IgD-negative memory B cell (primary cell): ENCODE data around the gene MYO16. TPM values are rescaled to one million over a fixed set of nuclear protein-coding genes. Genes with fewer than 3 reads are reported as not detected.

Experiments
- H3K27ac Mint-ChIP-seq, 3 donors: one replicate each; pipeline ENCODE4 v1.8.0; 2020 to 2022; ENCODE audit warnings: mild to moderate bottlenecking in 3 of 3, mixed read lengths in 3 of 3, moderate library complexity in 1 of 3
- H3K27me3 Mint-ChIP-seq: one replicate; pipeline ENCODE4 v1.8.0; 2021; ENCODE audit warnings: mixed read lengths
- H3K36me3 Mint-ChIP-seq: one replicate; pipeline ENCODE4 v1.8.0; 2020; ENCODE audit warnings: mild to moderate bottlenecking, mixed read lengths
- H3K4me1 Mint-ChIP-seq, 3 donors: one replicate each; pipeline ENCODE4 v1.8.0; 2020 to 2022; ENCODE audit warnings: mixed read lengths in 3 of 3, mild to moderate bottlenecking in 1 of 3
- H3K4me3 Mint-ChIP-seq, 4 donors: one replicate each; pipeline ENCODE4 v1.8.0; 2020 to 2022; ENCODE audit warnings: mild to moderate bottlenecking in 4 of 4, mixed read lengths in 4 of 4, moderate library complexity in 3 of 4
- H3K9me3 Mint-ChIP-seq, 3 donors: one replicate each; pipeline ENCODE4 v1.8.0; 2020 to 2021; ENCODE audit warnings: mixed read lengths in 3 of 3, mild to moderate bottlenecking in 1 of 3
- polyA plus RNA-seq: library from polyadenylated mRNA; unstranded; fragments of 300-500 nt; fragmentation: Illumina TruSeq; gene quantifications from one replicate; pipeline ENCODE4 v1.2.3, GENCODE V29; 2021

MYO16 gene
- polyA plus RNA-seq, 1 donor from 2014 or later = not detected

- H3K27me3 Mint-ChIP-seq = no peaks in the 10 kb centered on the region
Measured at GRCh38 chr13:109128121-109128520, 498.7 kb downstream of the MYO16 start.

GRCh38 chr13:109130093-109130835 is 500.9 kb downstream of the MYO16 start:
- Mint-ChIP-seq H3K36me3 (peaks cover 1% of the 10 kb centered on the region), H3K27ac (peak overlapping the region in 1 of 3 donors; percentile 63), H3K27me3 (no peaks in the 10 kb centered on the region), H3K4me3 (no peak overlapping the region), H3K9me3 (peaks cover 0 to 2% (median 0%) of the 10 kb centered on the region in 3 donors), H3K4me1 (peaks cover 10 to 16% (median 14%) of the 10 kb centered on the region in 3 donors)

More at GRCh38 chr13:109128121-109128520, 498.7 kb downstream of the MYO16 start:
- Mint-ChIP-seq H3K4me3 (no peak overlapping the region), H3K9me3 (peaks cover 0 to 2% (median 0%) of the 10 kb centered on the region in 3 donors), H3K27ac (no peak overlapping the region), H3K4me1 (peaks cover 10 to 14% (median 13%) of the 10 kb centered on the region in 3 donors), H3K36me3 (peaks cover 1% of the 10 kb centered on the region)

GRCh38 chr13:109131698-109132257 is 502.4 kb downstream of the MYO16 start:
- Mint-ChIP-seq H3K4me3 (peak overlapping the region in 1 of 4 donors; percentile 78), H3K4me1 (peaks cover 10 to 16% (median 14%) of the 10 kb centered on the region in 3 donors), H3K27ac (no peak overlapping the region), H3K27me3 (peaks cover 3% of the 10 kb centered on the region), H3K9me3 (peaks cover 0 to 2% (median 0%) of the 10 kb centered on the region in 3 donors), H3K36me3 (no peaks in the 10 kb centered on the region)

GRCh38 chr13:109135018-109135417 is 505.6 kb downstream of the MYO16 start:
- H3K9me3 Mint-ChIP-seq = peaks cover 0 to 5% (median 2%) of the 10 kb centered on the region in 3 donors
- H3K36me3 Mint-ChIP-seq = no peaks in the 10 kb centered on the region
- H3K27ac Mint-ChIP-seq = no peak overlapping the region
- peaks cover 7% of the 10 kb centered on the region for H3K27me3 Mint-ChIP-seq
- H3K4me1 Mint-ChIP-seq = peaks cover 10 to 16% (median 14%) of the 10 kb centered on the region in 3 donors
- no peak overlapping the region for H3K4me3 Mint-ChIP-seq

GRCh38 chr13:109136873-109137272 is 507.5 kb downstream of the MYO16 start:
- no peak overlapping the region for H3K4me3 Mint-ChIP-seq
- H3K36me3 Mint-ChIP-seq = no peaks in the 10 kb centered on the region
- no peak overlapping the region for H3K27ac Mint-ChIP-seq
- peaks cover 4 to 6% (median 5%) of the 10 kb centered on the region in 3 donors for H3K4me1 Mint-ChIP-seq
- H3K9me3 Mint-ChIP-seq = peaks cover 0 to 5% (median 2%) of the 10 kb centered on the region in 3 donors
- peaks cover 14% of the 10 kb centered on the region for H3K27me3 Mint-ChIP-seq

- peak overlapping the region in 1 of 3 donors; percentile 67 for H3K27ac Mint-ChIP-seq
- peaks cover 25% of the 10 kb centered on the region for H3K27me3 Mint-ChIP-seq
- H3K4me3 Mint-ChIP-seq = no peak overlapping the region
- peaks cover 0 to 2% (median 0%) of the 10 kb centered on the region in 3 donors for H3K4me1 Mint-ChIP-seq
- peaks cover 0 to 5% (median 0%) of the 10 kb centered on the region in 3 donors for H3K9me3 Mint-ChIP-seq
- no peaks in the 10 kb centered on the region for H3K36me3 Mint-ChIP-seq
Measured at GRCh38 chr13:109139346-109139745, 509.9 kb downstream of the MYO16 start.

- H3K36me3 Mint-ChIP-seq = no peaks in the 10 kb centered on the region
- H3K4me3 Mint-ChIP-seq = no peak overlapping the region
- H3K9me3 Mint-ChIP-seq = peaks cover 0 to 5% (median 0%) of the 10 kb centered on the region in 3 donors
- H3K27me3 Mint-ChIP-seq = peaks cover 25% of the 10 kb centered on the region
- H3K4me1 Mint-ChIP-seq = peaks cover 0 to 2% (median 0%) of the 10 kb centered on the region in 3 donors
- no peak overlapping the region for H3K27ac Mint-ChIP-seq
Measured at GRCh38 chr13:109140054-109140453, 510.6 kb downstream of the MYO16 start.

- H3K27me3 Mint-ChIP-seq = peaks cover 28% of the 10 kb centered on the region
- no peak overlapping the region for H3K27ac Mint-ChIP-seq
- H3K36me3 Mint-ChIP-seq = no peaks in the 10 kb centered on the region
Measured at GRCh38 chr13:109140479-109141349, 511.3 kb downstream of the MYO16 start.

GRCh38 chr13:109141706-109142105 is 512.3 kb downstream of the MYO16 start:
- Mint-ChIP-seq H3K27ac (no peak overlapping the region), H3K4me1 (peaks cover 0 to 2% (median 0%) of the 10 kb centered on the region in 3 donors), H3K9me3 (peaks cover 0 to 5% (median 0%) of the 10 kb centered on the region in 3 donors), H3K27me3 (peaks cover 24% of the 10 kb centered on the region), H3K36me3 (no peaks in the 10 kb centered on the region), H3K4me3 (no peak overlapping the region)

More at GRCh38 chr13:109140479-109141349, 511.3 kb downstream of the MYO16 start:
- peaks cover 0 to 5% (median 0%) of the 10 kb centered on the region in 3 donors for H3K9me3 Mint-ChIP-seq
- H3K4me3 Mint-ChIP-seq = peak overlapping the region in 1 of 4 donors; percentile 3
- H3K4me1 Mint-ChIP-seq = peaks cover 0 to 2% (median 0%) of the 10 kb centered on the region in 3 donors

GRCh38 chr13:109144693-109145437 is 515.5 kb downstream of the MYO16 start:
- H3K4me3 Mint-ChIP-seq = no peak overlapping the region
- no peak overlapping the region for H3K27ac Mint-ChIP-seq
- H3K27me3 Mint-ChIP-seq = peaks cover 26% of the 10 kb centered on the region
- no peaks in the 10 kb centered on the region for H3K9me3 Mint-ChIP-seq
- H3K4me1 Mint-ChIP-seq = peaks cover 0 to 2% (median 0%) of the 10 kb centered on the region in 3 donors
- no peaks in the 10 kb centered on the region for H3K36me3 Mint-ChIP-seq

- H3K27me3 Mint-ChIP-seq = peaks cover 26% of the 10 kb centered on the region
- no peaks in the 10 kb centered on the region for H3K9me3 Mint-ChIP-seq
- no peak overlapping the region for H3K4me3 Mint-ChIP-seq
- no peak overlapping the region for H3K27ac Mint-ChIP-seq
- H3K36me3 Mint-ChIP-seq = no peaks in the 10 kb centered on the region
- H3K4me1 Mint-ChIP-seq = peaks cover 0 to 2% (median 0%) of the 10 kb centered on the region in 3 donors
Measured at GRCh38 chr13:109145631-109146030, 516.2 kb downstream of the MYO16 start.

GRCh38 chr13:109146393-109146792 is 517.0 kb downstream of the MYO16 start:
- Mint-ChIP-seq H3K4me1 (no peaks in the 10 kb centered on the region), H3K9me3 (no peaks in the 10 kb centered on the region), H3K4me3 (no peak overlapping the region), H3K36me3 (no peaks in the 10 kb centered on the region), H3K27me3 (peaks cover 22% of the 10 kb centered on the region), H3K27ac (no peak overlapping the region)

GRCh38 chr13:109146912-109147647 is 517.7 kb downstream of the MYO16 start:
- no peaks in the 10 kb centered on the region for H3K4me1 Mint-ChIP-seq
- no peaks in the 10 kb centered on the region for H3K9me3 Mint-ChIP-seq
- H3K4me3 Mint-ChIP-seq = no peak overlapping the region
- H3K36me3 Mint-ChIP-seq = no peaks in the 10 kb centered on the region
- no peak overlapping the region for H3K27ac Mint-ChIP-seq
- H3K27me3 Mint-ChIP-seq = peaks cover 17% of the 10 kb centered on the region
